Panc1 (cell line): ENCODE data around the gene CRADD. TPM values are rescaled to one million over a fixed set of nuclear protein-coding genes. Genes with fewer than 3 reads are reported as not detected.

ENCODE experiments used
- ATAC-seq: fragments of 200-7000 bp; cut with Tn5 transposase; 2 replicates; pipeline ENCODE4 v1.9.1; 2020; ENCODE audit warnings: mild to moderate bottlenecking, moderate library complexity
- BruUV-seq: library from RNA; stranded (reverse); fragments of 400-500 nt; replicated peaks from 2 replicates; lab custom pipeline; 2021; lab: Mats Ljungman, UMichigan
- CTCF ChIA-PET: fragments of 300-600 bp; sonication (Branson Sonifier 250); formaldehyde crosslinking; loops from one replicate; lab custom pipeline; 2022; ENCODE audit warnings: antibody characterized with exemption; lab: Charles Lee
- POLR2A ChIA-PET: fragments of 300-600 bp; sonication (Branson Sonifier 250); formaldehyde crosslinking; loops from one replicate; lab custom pipeline; 2022; ENCODE audit warnings: antibody characterized with exemption; lab: Charles Lee
- DNase-seq: peaks from one replicate; pipeline ENCODE4 v3.0.0-alpha.2; 2010; ENCODE audit warnings: low read depth, low spot score
- H3K27ac ChIP-seq: 2 replicates; pipeline ENCODE4 v1.5.1; 2011; ENCODE audit warnings: mild to moderate bottlenecking, low read length, inconsistent platforms
- H3K27me3 ChIP-seq: fragments of 200-500 bp; sonication (Bioruptor generic); 2 replicates; pipeline ENCODE4 v1.6.0; 2014; ENCODE audit warnings: low read length, inconsistent platforms; ENCODE audit not compliant: control insufficient read depth, insufficient read depth
- H3K36me3 ChIP-seq: fragments of 200-500 bp; sonication (Bioruptor generic); 2 replicates; pipeline ENCODE4 v1.5.1; 2014; ENCODE audit warnings: inconsistent platforms, mild to moderate bottlenecking, low read length, moderate library complexity; ENCODE audit not compliant: control insufficient read depth, insufficient read depth
- H3K4me1 ChIP-seq: 2 replicates; pipeline ENCODE4 v1.5.1; 2011; ENCODE audit warnings: inconsistent platforms, mild to moderate bottlenecking, low read length, moderate library complexity; ENCODE audit not compliant: control insufficient read depth, insufficient read depth
- H3K4me3 ChIP-seq, 2 experiments: 2 replicates each; pipeline ENCODE4 v1.5.1; 2011 to 2012; ENCODE audit warnings: low read depth in 2 of 2, low read length in 2 of 2, mild to moderate bottlenecking in 2 of 2, inconsistent platforms in 1 of 2, moderate library complexity in 1 of 2
- H3K9me3 ChIP-seq: fragments of 200-500 bp; sonication (Bioruptor generic); 2 replicates; pipeline ENCODE4 v1.5.1; 2014; ENCODE audit warnings: low read depth, mild to moderate bottlenecking, inconsistent platforms, low read length, moderate library complexity; ENCODE audit not compliant: control insufficient read depth, insufficient read depth
- POLR2AphosphoS5 ChIP-seq: IDR thresholded peaks from 2 replicates; pipeline ENCODE4 v1.6.1; 2012; ENCODE audit warnings: mild to moderate bottlenecking, low read depth, low read length, moderate library complexity
- REST ChIP-seq, 2 experiments: IDR thresholded peaks; 2 replicates each; pipeline ENCODE4 v1.6.1; 2011 to 2012; ENCODE audit warnings: low read depth in 2 of 2, control low read depth in 1 of 2, low read length in 1 of 2, mild to moderate bottlenecking in 1 of 2, moderate library complexity in 1 of 2; ENCODE audit not compliant: insufficient read depth in 1 of 2
- SIN3A ChIP-seq: IDR thresholded peaks from 2 replicates; pipeline ENCODE4 v1.6.1; 2012; ENCODE audit warnings: low read depth, mild to moderate bottlenecking, low read length, moderate library complexity, borderline replicate concordance; ENCODE audit not compliant: insufficient read depth
- TCF7L2 ChIP-seq: IDR thresholded peaks from 2 replicates; pipeline ENCODE4 v1.6.1; 2011; ENCODE audit warnings: mild to moderate bottlenecking, low read depth, low read length, inconsistent platforms
- in situ Hi-C: cut with HindIII; loops from 2 replicates; pipeline ENCODE4 v1.10.0; 2016; ENCODE audit warnings: low sequenced_read_pairs, low pct_unique_long_range_greater_than_20kb
- intact Hi-C: fragments of 100-400 bp; cut with micrococcal nuclease; formaldehyde crosslinking; loops from one replicate; pipeline ENCODE4 v1.10.0; 2022; ENCODE audit not compliant: unreplicated experiment
- total RNA-seq: library from RNA; stranded (reverse); gene quantifications from one replicate; pipeline ENCODE4 v1.2.1, GENCODE V29; 2021; ENCODE audit not compliant: unreplicated experiment
- TF ChIP-seq, protein P1 (sequence below): fragments of 450-650 bp; IDR thresholded peaks from 2 replicates; pipeline ENCODE4 v1.5.1; 2017; ENCODE audit warnings: mild to moderate bottlenecking

The CRADD gene
- total RNA-seq, 1 experiment from 2014 or later, result 7.0 TPM

- DNase-seq, result no peak
- in situ Hi-C loops, result no loop called here
- no TSS peak for BruUV-seq
Measured at GRCh38 chr12:93733358-93733757, 56.2 kb downstream of the CRADD start.

DNA sequence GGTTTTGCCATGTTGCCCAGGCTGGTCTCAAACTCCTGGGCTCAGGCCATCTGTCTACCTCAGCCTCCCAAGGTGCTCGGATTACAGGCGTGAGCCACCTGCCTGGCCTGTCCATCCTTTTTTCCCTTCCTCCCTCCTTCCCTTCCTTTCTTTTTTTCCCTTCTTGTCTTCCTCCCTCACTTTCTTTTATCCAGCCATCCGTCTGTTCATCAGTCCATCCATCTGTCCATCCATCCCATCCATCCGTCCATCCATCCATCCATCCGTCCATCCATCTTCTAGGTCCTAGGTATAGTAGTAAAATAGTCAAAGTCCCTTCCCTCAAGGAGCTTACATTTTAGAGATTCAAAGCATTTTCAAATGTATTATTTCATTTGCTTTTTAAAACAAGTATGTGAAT, 56.8 kb downstream of the CRADD start:
- no peak for ATAC-seq
- CTCF ChIA-PET, result no interaction called here
- BruUV-seq, result no TSS peak

More at GRCh38 chr12:93733358-93733757, 56.2 kb downstream of the CRADD start:
- no peaks in the 10 kb centered on the region for H3K27me3 ChIP-seq
- intact Hi-C loops, result loop anchor here (5.0 kb wide), 1 partner anchor 56 kb away; the partner anchor contains the start of gene CRADD
- H3K9me3 ChIP-seq, result no peaks in the 10 kb centered on the region
- no peaks in the 10 kb centered on the region for H3K36me3 ChIP-seq
- no peak for ATAC-seq
- H3K27ac ChIP-seq, result no peak overlapping the region
- CTCF ChIA-PET, result no interaction called here
- H3K4me1 ChIP-seq, result no peaks in the 10 kb centered on the region
- POLR2A ChIA-PET, result no interaction called here
- no peak overlapping the region for H3K4me3 ChIP-seq
- TF ChIP-seq SIN3A (no peak), REST (IDR thresholded peaks at IDR 0.05; ENCODE audit: insufficient read depth in 1 of 2, low read depth in 2 of 2, low read length in 1 of 2) (no peak), TCF7L2 (no peak), POLR2AphosphoS5 (no peak)
- TF ChIP-seq, protein P1, sequence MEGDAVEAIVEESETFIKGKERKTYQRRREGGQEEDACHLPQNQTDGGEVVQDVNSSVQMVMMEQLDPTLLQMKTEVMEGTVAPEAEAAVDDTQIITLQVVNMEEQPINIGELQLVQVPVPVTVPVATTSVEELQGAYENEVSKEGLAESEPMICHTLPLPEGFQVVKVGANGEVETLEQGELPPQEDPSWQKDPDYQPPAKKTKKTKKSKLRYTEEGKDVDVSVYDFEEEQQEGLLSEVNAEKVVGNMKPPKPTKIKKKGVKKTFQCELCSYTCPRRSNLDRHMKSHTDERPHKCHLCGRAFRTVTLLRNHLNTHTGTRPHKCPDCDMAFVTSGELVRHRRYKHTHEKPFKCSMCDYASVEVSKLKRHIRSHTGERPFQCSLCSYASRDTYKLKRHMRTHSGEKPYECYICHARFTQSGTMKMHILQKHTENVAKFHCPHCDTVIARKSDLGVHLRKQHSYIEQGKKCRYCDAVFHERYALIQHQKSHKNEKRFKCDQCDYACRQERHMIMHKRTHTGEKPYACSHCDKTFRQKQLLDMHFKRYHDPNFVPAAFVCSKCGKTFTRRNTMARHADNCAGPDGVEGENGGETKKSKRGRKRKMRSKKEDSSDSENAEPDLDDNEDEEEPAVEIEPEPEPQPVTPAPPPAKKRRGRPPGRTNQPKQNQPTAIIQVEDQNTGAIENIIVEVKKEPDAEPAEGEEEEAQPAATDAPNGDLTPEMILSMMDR, result no peak

More for the DNA sequence above, 56.8 kb downstream of the CRADD start:
- Histone ChIP-seq H3K27me3 (no peaks in the 10 kb centered on the region), H3K9me3 (no peaks in the 10 kb centered on the region), H3K4me1 (no peaks in the 10 kb centered on the region), H3K36me3 (no peaks in the 10 kb centered on the region), H3K4me3 (no peak overlapping the region), H3K27ac (no peak overlapping the region)
- no peak for DNase-seq
- in situ Hi-C loops, result no loop called here
- POLR2A ChIA-PET, result no interaction called here
- TF ChIP-seq REST (IDR thresholded peaks at IDR 0.05; ENCODE audit: insufficient read depth in 1 of 2, low read depth in 2 of 2, low read length in 1 of 2) (no peak), SIN3A (no peak), TCF7L2 (no peak), POLR2AphosphoS5 (no peak)
- TF ChIP-seq, protein P1, result no peak
- intact Hi-C loops, result loop anchor here (5.0 kb wide), 1 partner anchor 57 kb away; the partner anchor contains the start of gene CRADD
